Mesendoderm (in vitro differentiated cells): ENCODE data around the gene COL18A1.
"Not testable (repeated sequence)": the region's sequence is repeated elsewhere in the genome, so short reads cannot be mapped to it uniquely, and the experiment has no call there.

ENCODE experiments used
- DNase-seq: peaks from one replicate; pipeline ENCODE4 v3.0.0; 2013
- H2AK5ac ChIP-seq: 2 replicates; pipeline ENCODE4 v1.6.1; 2013; ENCODE audit warnings: low read length, inconsistent platforms
- H2BK120ac ChIP-seq: 2 replicates; pipeline ENCODE4 v1.6.1; 2013; ENCODE audit warnings: low read depth, mild to moderate bottlenecking, low read length, moderate library complexity, mixed read lengths
- H2BK15ac ChIP-seq: replicated peaks from 2 replicates; pipeline ENCODE4 v1.6.1; 2013; ENCODE audit warnings: low read depth, mild to moderate bottlenecking, moderate library complexity
- H2BK5ac ChIP-seq: 2 replicates; pipeline ENCODE4 v1.6.1; 2013; ENCODE audit warnings: low read length, inconsistent platforms
- H3K18ac ChIP-seq: 2 replicates; pipeline ENCODE4 v1.6.1; 2013; ENCODE audit warnings: mild to moderate bottlenecking, low read length, mixed read lengths
- H3K23ac ChIP-seq: one replicate; pipeline ENCODE4 v1.6.1; 2013; ENCODE audit warnings: low read length
- H3K27ac ChIP-seq: 2 replicates; pipeline ENCODE4 v1.5.1; 2013; ENCODE audit warnings: low read depth, mild to moderate bottlenecking, inconsistent platforms, low read length, moderate library complexity
- H3K27me3 ChIP-seq: 2 replicates; pipeline ENCODE4 v1.6.1; 2013; ENCODE audit warnings: low read length, control low read depth, mild to moderate bottlenecking, inconsistent platforms; ENCODE audit not compliant: insufficient read depth, poor library complexity
- H3K36me3 ChIP-seq: 2 replicates; pipeline ENCODE4 v1.6.1; 2013; ENCODE audit warnings: low read length, inconsistent platforms; ENCODE audit not compliant: control insufficient read depth, insufficient read depth
- H3K4ac ChIP-seq: one replicate; pipeline ENCODE4 v1.6.1; 2013; ENCODE audit warnings: low read depth, mild to moderate bottlenecking, low read length, moderate library complexity
- H3K4me1 ChIP-seq: 2 replicates; pipeline ENCODE4 v1.6.1; 2013; ENCODE audit warnings: low read depth, low read length, inconsistent platforms; ENCODE audit not compliant: control insufficient read depth
- H3K4me2 ChIP-seq: 2 replicates; pipeline ENCODE4 v1.6.1; 2013; ENCODE audit warnings: low read length
- H3K4me3 ChIP-seq: 2 replicates; pipeline ENCODE4 v1.5.1; 2013; ENCODE audit warnings: mild to moderate bottlenecking, low read length
- H3K56ac ChIP-seq: one replicate; pipeline ENCODE4 v1.6.1; 2013; ENCODE audit warnings: low read length
- H3K79me1 ChIP-seq: 2 replicates; pipeline ENCODE4 v1.6.1; 2013; ENCODE audit warnings: low read length, inconsistent platforms
- H3K79me2 ChIP-seq: 2 replicates; pipeline ENCODE4 v1.6.1; 2013; ENCODE audit warnings: mild to moderate bottlenecking, low read length; ENCODE audit not compliant: control insufficient read depth, insufficient read depth
- H3K9ac ChIP-seq: 2 replicates; pipeline ENCODE4 v1.6.1; 2013; ENCODE audit warnings: low read length, inconsistent platforms
- H4K5ac ChIP-seq: one replicate; pipeline ENCODE4 v1.6.1; 2013; ENCODE audit warnings: low read length
- H4K8ac ChIP-seq: one replicate; pipeline ENCODE4 v1.6.1; 2013; ENCODE audit warnings: low read depth, mild to moderate bottlenecking, control low read depth, low read length, moderate library complexity
- WGBS: extraction: QIAGEN DNeasy Blood & Tissue Kit; methylation state at CpG from one replicate; pipeline ENCODE4 v1.1.7; 2013; ENCODE audit warnings: low lambda C conversion rate, missing lambda C conversion rate; ENCODE audit not compliant: insufficient coverage; ENCODE audit errors: extremely low coverage; 5-methylcytosine and 5-hydroxymethylcytosine counted together

The COL18A1 gene

GRCh38 chr21:45559216-45560105 is 154.5 kb downstream of the COL18A1 start:
- Histone ChIP-seq H3K4me1 (no peaks in the 10 kb centered on the region), H3K56ac (no peak overlapping the region), H3K4me3 (no peak overlapping the region), H3K23ac (no peak overlapping the region), H3K4me2 (no peak overlapping the region), H3K27me3 (no peaks in the 10 kb centered on the region), H3K79me2 (no peaks in the 10 kb centered on the region), H2BK5ac (no peak overlapping the region), H4K5ac (no peak overlapping the region), H3K18ac (no peak overlapping the region), H2BK15ac (no peak overlapping the region), H4K8ac (no peak overlapping the region), H3K36me3 (no peaks in the 10 kb centered on the region), H3K27ac (no peak overlapping the region), H3K4ac (no peak overlapping the region), H2BK120ac (no peak overlapping the region), H2AK5ac (no peak overlapping the region), H3K79me1 (no peaks in the 10 kb centered on the region), H3K9ac (no peak overlapping the region)
- no peak for DNase-seq
- no CpG with 5 or more reads among the region's 29 CpGs for WGBS

DNA sequence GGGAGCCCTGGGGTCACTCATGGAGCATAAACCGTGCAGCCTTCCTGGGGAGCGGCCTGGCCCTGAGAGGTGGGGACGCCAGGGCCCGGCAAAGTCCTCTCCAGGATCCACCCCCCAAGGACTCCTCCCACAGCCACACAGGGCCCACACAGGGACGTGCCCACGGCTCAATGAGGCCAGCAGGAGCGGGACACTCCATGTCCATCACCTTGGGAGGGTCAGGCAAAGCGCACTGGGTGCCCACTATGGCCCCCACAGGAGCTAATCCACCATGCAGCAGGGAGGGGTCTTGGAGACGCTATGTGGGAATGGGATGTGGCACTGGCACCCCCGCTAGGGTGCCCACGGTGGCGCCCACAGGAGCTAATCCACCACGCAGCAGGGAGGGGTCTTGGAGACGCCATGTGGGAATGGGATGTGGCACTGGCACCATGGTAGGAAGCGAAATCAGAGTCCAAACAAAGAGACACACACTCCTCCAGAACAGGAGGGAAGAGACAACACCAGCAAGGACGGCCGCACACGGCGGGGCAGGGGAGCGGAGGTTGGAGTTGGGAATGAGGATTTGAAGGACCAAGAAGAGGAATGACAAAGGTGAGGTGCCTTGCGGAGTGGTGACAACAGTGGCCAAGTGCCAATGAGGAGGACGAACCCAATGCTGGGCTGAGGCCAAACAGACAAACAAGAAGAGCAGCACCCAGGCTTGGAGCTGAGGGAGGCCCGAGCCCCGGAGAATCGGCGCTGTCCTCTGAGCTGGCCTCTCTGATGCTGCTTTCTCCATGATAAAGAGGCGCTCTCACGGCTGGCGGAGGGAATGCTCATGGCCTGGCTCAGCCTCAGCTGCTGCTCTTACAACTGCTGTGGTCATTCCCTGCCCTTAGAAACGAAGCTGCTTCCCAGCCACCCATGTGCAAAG is 155.4 kb downstream of the COL18A1 start:
- Histone ChIP-seq H2BK120ac (no peak overlapping the region), H3K4me1 (no peaks in the 10 kb centered on the region), H4K5ac (no peak overlapping the region), H3K27ac (no peak overlapping the region), H3K79me2 (no peaks in the 10 kb centered on the region), H3K9ac (no peak overlapping the region), H3K36me3 (no peaks in the 10 kb centered on the region), H2BK5ac (no peak overlapping the region), H3K23ac (no peak overlapping the region), H2AK5ac (no peak overlapping the region), H3K56ac (no peak overlapping the region), H3K79me1 (no peaks in the 10 kb centered on the region), H3K4me3 (no peak overlapping the region), H3K27me3 (no peaks in the 10 kb centered on the region), H2BK15ac (no peak overlapping the region), H4K8ac (no peak overlapping the region), H3K4me2 (no peak overlapping the region), H3K4ac (no peak overlapping the region), H3K18ac (no peak overlapping the region)
- WGBS = no CpG with 5 or more reads among the region's 30 CpGs
- no peak for DNase-seq

GRCh38 chr21:45561241-45561640 is 156.3 kb downstream of the COL18A1 start:
- H2BK5ac ChIP-seq, H3K27ac ChIP-seq, H3K4me2 ChIP-seq, DNase-seq, H3K27me3 ChIP-seq, H3K79me2 ChIP-seq, H3K4ac ChIP-seq, H3K56ac ChIP-seq, H3K4me3 ChIP-seq, H4K8ac ChIP-seq, H3K9ac ChIP-seq, H2BK15ac ChIP-seq, H3K79me1 ChIP-seq, H3K36me3 ChIP-seq, H3K18ac ChIP-seq, H3K4me1 ChIP-seq, H3K23ac ChIP-seq, H2AK5ac ChIP-seq, H4K5ac ChIP-seq, H2BK120ac ChIP-seq: not testable (repeated sequence)
- WGBS = no CpG with 5 or more reads among the region's 8 CpGs

DNA sequence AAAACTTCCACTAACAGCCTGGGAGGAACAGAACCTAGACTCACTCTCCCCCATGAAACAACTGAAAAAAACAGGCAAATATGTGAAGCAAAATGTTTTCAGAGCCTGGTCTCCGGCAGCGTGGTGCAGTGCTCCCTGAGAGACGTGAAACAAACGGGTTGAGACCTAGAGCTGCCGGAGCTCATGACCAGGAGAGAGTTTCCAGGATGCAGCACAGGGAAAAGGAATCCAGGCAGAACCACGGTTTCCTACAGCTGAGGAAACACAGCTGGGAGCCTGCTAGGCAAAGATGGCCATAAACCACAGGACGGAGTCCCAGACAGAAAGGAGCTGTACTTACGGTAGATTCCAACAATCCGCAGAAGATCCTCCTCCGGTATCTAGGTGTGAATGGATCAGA is 157.4 kb downstream of the COL18A1 start:
- Histone ChIP-seq H3K79me2 (no peaks in the 10 kb centered on the region), H4K5ac (no peak overlapping the region), H2AK5ac (no peak overlapping the region), H3K27me3 (no peaks in the 10 kb centered on the region), H4K8ac (no peak overlapping the region), H3K4me2 (no peak overlapping the region), H3K56ac (no peak overlapping the region), H3K79me1 (no peaks in the 10 kb centered on the region), H3K9ac (no peak overlapping the region), H2BK5ac (no peak overlapping the region), H3K4me3 (no peak overlapping the region), H3K27ac (no peak overlapping the region), H3K23ac (no peak overlapping the region), H3K36me3 (no peaks in the 10 kb centered on the region), H3K4me1 (no peaks in the 10 kb centered on the region), H2BK120ac (no peak overlapping the region), H2BK15ac (no peak overlapping the region), H3K18ac (no peak overlapping the region), H3K4ac (no peak overlapping the region)
- DNase-seq = no peak
- no CpG with 5 or more reads among the region's 10 CpGs for WGBS

DNA sequence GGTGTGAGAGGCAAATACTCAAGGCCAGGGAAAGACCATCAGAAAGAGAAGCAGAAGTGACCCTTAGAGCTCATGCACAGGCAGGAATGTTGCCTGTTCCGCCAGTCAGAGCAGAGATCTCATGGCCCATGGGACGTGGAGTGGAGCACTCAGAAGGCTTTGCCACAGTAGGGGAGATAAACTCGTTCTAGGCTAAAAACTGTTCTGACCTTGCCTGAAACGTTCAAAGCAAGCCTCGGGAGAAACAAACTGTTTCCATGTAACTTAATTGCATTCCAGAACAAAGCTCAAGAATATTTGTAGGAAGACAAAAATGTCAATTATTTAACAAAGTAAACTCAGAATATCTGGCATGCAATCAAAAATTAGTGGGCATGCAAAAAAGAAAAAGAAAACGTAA is 158.0 kb downstream of the COL18A1 start:
- no peak overlapping the region for H3K27ac ChIP-seq

More for the DNA sequence above, 158.0 kb downstream of the COL18A1 start:
- no peaks in the 10 kb centered on the region for H3K36me3 ChIP-seq
- H3K18ac ChIP-seq = no peak overlapping the region
- no peak overlapping the region for H2BK5ac ChIP-seq
- no peak overlapping the region for H3K4me2 ChIP-seq
- no peak overlapping the region for H3K9ac ChIP-seq
- no peak overlapping the region for H3K56ac ChIP-seq
- no peak overlapping the region for H2BK15ac ChIP-seq
- H2AK5ac ChIP-seq = no peak overlapping the region
- no peak overlapping the region for H4K8ac ChIP-seq
- DNase-seq = no peak
- H3K79me2 ChIP-seq = no peaks in the 10 kb centered on the region
- WGBS = no CpG with 5 or more reads among the region's 6 CpGs
- no peaks in the 10 kb centered on the region for H3K79me1 ChIP-seq
- no peak overlapping the region for H3K4me3 ChIP-seq
- no peaks in the 10 kb centered on the region for H3K4me1 ChIP-seq
- no peak overlapping the region for H2BK120ac ChIP-seq
- no peak overlapping the region for H3K4ac ChIP-seq
- H3K23ac ChIP-seq = no peak overlapping the region
- no peak overlapping the region for H4K5ac ChIP-seq
- no peaks in the 10 kb centered on the region for H3K27me3 ChIP-seq
